GM06990 (cell line): Measurements from ENCODE around the gene PRKN.

Experiments used
- DNase-seq: peaks from one replicate; pipeline ENCODE4 v3.0.0-alpha.2; 2011; ENCODE audit not compliant: insufficient read length; ENCODE audit errors: extremely low read depth
- H3K27me3 ChIP-seq: replicated peaks from 2 replicates; pipeline ENCODE4 v1.6.0; 2011; ENCODE audit warnings: low read length; ENCODE audit not compliant: control insufficient read depth, insufficient read depth
- H3K36me3 ChIP-seq: 2 replicates; pipeline ENCODE4 v1.5.1; 2011; ENCODE audit warnings: low read length; ENCODE audit not compliant: control insufficient read depth, insufficient read depth
- H3K4me3 ChIP-seq: replicated peaks from 2 replicates; pipeline ENCODE4 v1.5.1; 2011; ENCODE audit warnings: low read depth, mild to moderate bottlenecking, control low read depth, low read length
- TF ChIP-seq, protein P1 (sequence below): IDR thresholded peaks from 2 replicates; pipeline ENCODE4 v1.5.1; 2011; ENCODE audit warnings: low read length, control low read depth, mild to moderate bottlenecking, inconsistent platforms; ENCODE audit not compliant: insufficient read depth, poor library complexity, severe bottlenecking

Gene PRKN

DNA sequence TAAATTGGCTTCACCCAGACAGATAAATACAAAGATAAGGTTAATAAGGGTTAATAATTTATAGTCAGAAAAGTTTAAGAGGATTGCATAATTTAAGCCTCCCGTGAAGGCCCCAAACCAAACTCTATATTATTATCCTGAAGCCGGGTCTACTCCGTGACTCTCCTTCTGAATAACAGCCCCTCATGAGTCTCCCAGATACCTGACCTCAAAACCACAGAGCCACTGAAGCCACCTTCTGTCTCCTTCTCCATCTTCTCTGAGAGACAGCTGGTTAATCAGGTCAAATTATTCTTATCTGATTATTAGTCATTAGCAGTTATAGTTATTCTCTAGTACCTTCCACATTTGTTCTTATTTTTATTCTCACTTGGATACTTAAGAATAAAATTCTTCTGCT lies 884.5 kb downstream of the PRKN start:
- TF ChIP-seq, protein P1, sequence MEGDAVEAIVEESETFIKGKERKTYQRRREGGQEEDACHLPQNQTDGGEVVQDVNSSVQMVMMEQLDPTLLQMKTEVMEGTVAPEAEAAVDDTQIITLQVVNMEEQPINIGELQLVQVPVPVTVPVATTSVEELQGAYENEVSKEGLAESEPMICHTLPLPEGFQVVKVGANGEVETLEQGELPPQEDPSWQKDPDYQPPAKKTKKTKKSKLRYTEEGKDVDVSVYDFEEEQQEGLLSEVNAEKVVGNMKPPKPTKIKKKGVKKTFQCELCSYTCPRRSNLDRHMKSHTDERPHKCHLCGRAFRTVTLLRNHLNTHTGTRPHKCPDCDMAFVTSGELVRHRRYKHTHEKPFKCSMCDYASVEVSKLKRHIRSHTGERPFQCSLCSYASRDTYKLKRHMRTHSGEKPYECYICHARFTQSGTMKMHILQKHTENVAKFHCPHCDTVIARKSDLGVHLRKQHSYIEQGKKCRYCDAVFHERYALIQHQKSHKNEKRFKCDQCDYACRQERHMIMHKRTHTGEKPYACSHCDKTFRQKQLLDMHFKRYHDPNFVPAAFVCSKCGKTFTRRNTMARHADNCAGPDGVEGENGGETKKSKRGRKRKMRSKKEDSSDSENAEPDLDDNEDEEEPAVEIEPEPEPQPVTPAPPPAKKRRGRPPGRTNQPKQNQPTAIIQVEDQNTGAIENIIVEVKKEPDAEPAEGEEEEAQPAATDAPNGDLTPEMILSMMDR = no peak
- DNase-seq = no peak
- H3K4me3 ChIP-seq = no peak overlapping the region
- H3K36me3 ChIP-seq = no peaks in the 10 kb centered on the region
- no peaks in the 10 kb centered on the region for H3K27me3 ChIP-seq

DNA sequence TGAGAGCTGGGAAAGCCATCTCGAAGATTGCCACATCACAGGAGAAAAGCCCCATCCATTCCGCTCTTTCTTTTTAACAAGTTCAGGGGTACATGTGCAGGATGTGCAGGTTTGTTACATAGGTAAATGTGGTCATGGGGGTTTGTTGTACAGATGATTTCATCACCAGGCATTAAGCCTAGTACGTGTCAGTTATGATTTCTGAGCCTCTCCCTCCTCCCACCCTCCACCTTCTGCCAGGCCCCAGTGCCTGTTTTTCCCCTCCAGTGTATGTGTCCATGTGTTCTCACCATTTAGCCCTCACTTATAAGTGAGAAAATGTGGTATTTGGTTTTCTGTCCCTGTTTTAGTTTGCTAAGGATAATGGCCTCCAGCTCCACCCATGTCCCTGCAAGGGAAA lies 887.2 kb downstream of the PRKN start:
- TF ChIP-seq, protein P1 = no peak
- no peaks in the 10 kb centered on the region for H3K27me3 ChIP-seq
- DNase-seq = no peak
- no peaks in the 10 kb centered on the region for H3K36me3 ChIP-seq
- H3K4me3 ChIP-seq = no peak overlapping the region

DNA sequence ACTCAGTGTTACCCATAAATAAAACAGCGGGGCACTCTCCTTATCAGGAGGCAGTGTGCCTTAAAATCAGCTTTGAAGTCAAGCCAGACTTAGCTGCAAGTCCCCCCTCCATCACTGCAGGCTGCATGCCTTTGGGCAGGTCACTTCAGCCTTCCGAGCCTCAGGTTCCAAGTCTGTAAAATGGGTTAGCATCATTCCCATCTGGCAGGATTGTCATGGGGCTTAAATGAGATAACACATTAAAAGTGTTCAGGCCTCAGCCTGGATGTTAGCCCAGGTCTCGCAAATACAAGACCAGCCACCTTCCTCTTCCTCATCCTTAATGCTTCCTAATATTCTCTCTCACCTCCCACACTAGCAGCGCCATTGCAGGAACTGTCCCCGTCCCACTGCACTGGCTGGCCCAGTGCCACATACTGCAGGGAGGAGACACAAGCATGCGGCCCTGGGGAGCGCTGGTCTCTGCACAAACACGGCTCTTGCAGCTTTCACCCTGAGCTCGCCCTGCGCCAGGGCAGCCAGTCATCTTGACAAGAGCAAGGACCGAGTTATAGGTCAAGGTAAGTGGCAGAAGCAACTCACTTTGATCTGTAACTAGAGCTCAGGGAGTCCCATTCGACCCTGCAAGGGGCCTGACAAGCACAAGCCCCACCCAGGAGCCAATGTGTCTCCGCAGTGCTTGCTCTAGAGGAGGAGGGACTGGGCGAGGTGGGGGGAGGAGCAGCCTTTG lies 889.1 kb downstream of the PRKN start:
- Histone ChIP-seq H3K36me3 (no peaks in the 10 kb centered on the region), H3K27me3 (no peaks in the 10 kb centered on the region), H3K4me3 (no peak overlapping the region)
- TF ChIP-seq, protein P1 = no peak
- no peak for DNase-seq

DNA sequence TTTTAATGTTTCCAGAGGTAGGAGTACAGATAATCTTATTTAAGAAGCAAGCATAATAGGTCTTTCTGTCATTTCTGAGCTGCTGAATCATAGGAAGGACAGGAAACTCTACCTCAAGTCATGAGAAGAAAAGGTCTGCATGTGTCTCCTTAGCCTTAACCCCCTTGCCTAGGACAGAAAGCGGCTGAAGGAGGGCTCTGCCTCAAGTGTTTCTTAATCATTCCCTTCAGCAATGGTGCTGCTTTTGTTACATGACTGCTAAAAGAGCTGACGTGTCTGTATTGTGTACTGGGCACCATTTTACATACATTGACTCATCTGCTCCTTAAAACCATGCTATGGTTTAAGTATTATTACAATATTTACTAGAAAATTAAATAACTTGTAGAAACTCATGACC lies 889.7 kb downstream of the PRKN start:
- TF ChIP-seq, protein P1 = no peak
- Histone ChIP-seq H3K36me3 (no peaks in the 10 kb centered on the region), H3K4me3 (no peak overlapping the region), H3K27me3 (no peaks in the 10 kb centered on the region)
- DNase-seq = no peak

DNA sequence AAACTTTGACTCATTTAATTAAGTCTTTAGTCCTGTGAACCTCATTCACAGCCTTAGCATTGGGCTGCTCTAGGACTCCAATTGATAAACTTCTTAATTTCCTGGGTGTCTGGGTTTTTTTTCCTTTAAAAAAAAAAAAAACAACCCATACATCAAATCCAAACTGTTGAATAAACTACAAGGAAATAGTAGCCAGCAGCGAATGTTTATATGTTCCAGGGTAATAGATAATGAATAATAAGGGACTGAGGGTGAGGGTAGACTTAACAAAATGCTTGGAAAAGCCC lies 890.2 kb downstream of the PRKN start:
- no peak for DNase-seq
- TF ChIP-seq, protein P1 = no peak
- H3K36me3 ChIP-seq = no peaks in the 10 kb centered on the region
- no peak overlapping the region for H3K4me3 ChIP-seq
- H3K27me3 ChIP-seq = no peaks in the 10 kb centered on the region
